ENCODE results near the gene TMEM125. TPM values are rescaled to one million over a fixed set of nuclear protein-coding genes. Genes with fewer than 3 reads are reported as not detected.

Gene TMEM125
- total RNA-seq, 1 donor from 2014 or later: 1.3 TPM

DNA sequence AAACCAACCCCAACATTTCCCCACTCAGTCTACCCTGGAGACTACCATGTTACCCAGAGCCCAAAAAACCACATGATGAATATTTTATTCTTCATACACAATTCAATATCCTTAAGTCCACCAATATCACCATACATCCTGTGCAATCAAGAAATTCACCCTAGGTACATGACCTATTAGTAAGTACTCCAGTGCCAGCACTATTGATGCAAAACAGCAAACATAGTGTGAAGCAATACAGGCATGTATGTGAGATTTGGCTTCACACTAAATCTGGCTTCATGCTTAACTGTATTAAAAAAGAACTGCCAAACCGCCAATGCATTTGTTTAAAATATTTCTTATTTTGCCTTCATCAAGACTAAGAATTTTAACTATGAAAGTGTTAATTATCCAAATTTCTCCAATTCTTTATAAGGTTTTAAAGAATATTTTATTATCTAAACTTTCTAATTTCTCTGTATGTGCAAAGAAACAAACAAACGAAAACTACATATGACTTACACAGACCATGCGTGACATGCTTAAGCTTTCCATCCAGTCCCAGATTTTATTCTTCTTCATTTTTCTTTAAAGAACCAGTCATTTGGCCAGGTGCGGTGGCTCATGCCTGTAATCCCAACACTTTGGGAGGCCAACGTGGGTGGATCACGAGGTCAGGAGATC, 22.4 kb upstream of the TMEM125 start:
- DNase-seq: no peak

DNA sequence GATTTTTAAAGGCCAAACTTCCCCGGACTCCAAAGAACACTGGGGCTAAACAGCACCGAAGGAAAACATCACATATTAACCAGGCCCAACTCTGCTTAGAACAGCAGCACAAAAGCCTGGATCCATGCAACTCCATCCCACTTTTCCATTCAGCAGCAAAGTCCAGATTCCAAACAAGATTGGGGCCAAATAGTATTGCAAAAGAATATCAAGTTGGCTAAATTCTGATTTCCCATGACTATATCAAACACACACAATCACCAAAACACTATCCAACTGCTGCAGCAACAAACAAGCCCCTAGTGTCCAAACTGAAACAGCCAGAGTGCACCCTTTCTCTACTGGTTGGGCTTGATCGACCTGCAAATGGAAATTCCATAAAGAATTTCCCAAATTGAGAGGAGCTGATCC, 19.4 kb upstream of the TMEM125 start:
- DNase-seq: no peak

DNA sequence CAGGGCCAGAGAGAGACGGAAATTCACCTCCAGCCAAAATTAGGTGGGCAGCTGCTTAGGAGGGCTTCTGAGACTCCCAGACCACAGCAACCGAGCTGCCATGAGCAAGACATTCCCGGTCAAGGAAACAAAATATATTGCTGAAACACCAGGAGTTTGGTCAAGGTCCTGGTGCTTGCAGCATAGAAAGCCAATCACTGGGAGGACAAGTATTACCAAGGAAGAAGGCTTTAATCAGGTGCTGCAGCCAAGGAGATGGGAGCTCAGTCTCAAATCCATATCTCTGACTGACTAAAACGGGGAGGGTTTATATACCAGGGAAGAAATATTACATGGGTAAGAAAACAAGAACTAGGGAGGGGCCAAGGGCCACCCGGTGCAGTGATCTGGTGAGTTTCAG, 18.8 kb upstream of the TMEM125 start:
- DNase-seq: no peak

DNA sequence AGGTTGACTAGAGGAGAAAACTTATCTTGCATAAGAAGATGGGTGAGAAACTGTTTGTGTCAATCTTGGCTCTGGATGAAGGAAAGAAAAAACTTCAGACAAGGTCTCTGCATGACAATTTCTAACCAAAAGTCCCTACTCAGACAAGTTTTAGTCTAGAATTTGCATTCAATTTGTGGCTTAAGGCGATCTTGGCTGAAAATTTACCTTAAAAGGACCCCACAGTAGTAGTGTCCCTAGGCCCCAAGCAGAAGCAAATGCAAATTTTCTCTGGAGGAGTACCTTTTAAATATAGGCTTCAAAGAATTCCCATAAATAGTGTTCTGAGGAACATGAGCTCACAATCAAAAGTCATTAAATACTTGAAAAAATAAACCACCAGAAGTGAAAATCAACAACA, 17.6 kb upstream of the TMEM125 start:
- no peak for DNase-seq

DNA sequence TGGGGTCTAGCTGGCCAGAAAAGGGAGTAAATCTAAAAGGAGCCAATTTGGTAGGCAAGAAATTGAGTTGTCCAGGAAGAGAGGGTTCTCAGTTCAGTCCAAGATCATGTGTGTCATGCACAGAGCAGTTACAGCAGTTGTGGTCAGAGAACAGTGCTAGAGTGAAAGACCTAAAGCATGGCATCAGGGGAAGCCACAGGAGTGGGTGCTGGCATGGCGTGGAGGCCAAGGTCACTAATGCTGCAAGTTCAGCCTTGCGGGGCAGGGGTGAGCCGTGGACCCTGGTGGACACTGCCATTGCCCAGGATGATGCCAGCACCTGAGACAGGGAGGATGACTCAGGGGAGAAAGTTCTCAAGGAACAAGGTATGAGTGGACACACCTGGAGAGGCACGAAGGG, 16.6 kb upstream of the TMEM125 start:
- no peak for DNase-seq

DNA sequence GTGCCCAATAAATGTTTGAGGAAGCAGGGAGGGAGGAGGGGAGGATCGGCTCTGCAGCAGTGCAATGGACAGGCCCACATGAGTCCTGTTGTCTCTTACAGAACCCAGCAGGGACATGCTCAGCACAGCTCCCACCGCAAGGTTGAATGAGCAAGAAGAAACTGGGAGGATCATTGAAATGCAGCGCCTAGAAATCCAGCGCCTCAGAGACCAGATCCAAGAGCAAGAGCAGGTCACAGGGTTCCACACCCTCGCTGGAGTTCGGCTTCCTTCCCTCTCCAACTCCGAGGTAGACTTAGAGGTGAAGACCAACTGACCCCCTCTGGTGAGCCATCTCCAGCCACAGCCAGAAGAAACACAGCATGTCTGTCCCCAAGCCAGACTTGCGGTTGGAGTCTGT, 15.9 kb upstream of the TMEM125 start:
- no peak for DNase-seq

DNA sequence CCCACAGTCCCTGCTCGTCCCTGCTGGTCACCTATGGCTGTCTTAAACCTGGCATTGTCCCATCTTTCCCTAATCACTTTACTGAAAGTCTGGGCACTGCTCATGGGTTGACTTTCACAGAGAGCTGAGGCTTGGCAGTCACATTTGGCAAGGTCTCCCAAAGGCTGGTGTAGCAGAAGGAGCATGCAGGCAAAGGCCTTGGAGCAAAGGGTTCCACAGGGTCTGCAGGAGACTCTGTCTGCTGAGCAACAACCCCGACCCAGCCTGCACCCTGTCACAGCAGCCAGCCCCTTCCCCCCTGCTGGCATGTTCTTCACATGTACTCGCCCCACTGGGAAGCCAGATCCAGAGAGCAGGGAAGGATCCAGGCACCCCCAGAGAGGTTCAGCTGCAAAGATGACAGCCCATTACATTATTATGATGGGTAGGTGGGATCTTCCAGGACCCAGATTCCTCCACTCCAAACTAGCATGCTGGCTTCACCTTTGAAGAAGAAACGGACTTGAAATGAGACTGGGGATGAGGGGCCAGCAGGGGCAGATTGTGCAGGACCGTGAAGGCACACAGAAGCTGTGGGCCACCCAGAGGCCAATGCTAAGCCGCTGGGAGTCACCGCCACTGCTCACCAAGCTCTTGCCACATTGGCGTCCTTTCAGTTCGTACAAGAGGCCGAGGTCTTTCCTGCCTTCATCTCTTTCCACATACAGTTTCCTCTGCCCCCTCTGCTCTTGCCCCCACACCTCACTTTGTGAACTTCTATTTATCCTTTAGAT, 14.2 kb upstream of the TMEM125 start:
- DNase-seq: no peak

DNA sequence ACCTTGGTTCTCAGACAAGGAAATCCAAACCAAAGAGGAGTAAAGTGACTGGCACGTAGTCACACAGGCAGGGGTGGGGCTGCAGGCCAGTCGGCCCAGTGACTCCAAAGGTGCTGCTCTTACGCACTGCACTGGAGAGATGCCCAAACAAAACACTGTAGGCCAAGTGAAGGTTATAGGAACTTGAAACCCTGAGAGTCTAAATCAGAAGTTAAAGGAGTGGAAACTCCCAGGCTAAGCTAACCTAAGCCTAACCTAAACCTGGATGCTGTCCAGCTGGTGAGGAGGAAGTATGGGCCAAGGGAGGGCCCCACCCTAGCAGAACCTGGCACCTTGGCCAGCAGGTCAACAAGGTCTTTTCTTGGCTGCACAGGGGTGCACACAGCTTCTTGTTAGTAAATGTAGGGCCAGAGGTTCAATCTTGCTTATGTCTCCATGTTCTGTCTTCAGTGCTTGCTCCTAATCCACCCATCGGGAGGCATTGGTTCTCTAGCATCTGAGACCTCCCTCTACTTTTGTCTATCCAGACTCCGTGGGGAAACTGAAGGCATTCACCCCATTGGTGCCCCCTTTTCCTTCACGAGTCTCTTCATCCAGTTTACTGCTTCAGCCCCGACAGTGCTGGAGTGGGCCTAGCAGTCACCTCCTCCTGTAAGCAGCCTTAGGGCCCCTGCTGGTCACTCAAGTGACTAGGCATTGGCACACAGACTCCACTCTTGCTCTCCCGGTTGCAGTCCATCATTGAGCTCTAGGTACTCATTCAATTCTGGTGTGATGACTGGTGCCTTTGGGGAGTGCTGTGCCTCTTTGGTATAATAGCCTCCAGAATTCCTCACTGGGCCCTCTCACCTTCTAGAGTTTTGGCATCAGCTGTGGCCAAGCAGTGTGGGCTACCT, 12.9 kb upstream of the TMEM125 start:
- DNase-seq: no peak

DNA sequence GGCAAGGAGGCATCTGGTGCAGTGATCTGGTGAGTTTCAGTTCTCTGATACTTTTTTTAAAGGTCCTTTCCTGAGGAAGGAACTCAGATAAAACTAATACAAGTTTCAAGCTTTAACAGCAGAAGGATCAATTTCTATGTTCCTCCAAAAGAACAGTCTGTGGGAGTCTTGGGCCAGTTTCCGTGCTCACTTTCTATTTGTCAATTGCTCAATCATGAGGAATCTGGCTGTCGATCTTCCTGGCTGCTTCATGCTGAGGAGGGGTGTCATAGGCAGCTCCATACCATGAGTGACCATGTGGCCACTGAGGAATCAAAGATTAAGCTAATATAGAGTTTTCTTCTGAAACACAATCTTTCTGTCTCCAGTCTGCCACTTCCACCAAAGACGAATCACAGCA, 11.4 kb upstream of the TMEM125 start:
- no peak for DNase-seq

DNA sequence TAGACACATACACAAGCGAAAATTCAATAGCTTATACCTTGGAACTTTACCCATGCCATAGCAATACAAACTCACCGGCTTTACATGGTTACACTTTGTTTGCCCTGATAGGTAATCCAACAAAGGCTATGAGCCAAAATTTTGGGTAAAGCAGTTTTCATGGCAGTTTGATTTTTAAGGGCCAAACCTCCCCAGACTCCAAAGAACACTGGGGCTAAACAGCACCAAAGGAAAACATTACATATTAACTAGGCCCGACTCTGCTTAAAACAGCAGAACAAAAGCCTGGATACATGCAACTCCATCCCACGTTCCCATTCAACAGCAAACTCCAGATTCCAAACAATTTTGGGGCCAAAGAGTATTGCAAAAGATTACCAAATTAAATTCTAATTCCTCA, 4.4 kb upstream of the TMEM125 start:
- DNase-seq: no peak

DNA sequence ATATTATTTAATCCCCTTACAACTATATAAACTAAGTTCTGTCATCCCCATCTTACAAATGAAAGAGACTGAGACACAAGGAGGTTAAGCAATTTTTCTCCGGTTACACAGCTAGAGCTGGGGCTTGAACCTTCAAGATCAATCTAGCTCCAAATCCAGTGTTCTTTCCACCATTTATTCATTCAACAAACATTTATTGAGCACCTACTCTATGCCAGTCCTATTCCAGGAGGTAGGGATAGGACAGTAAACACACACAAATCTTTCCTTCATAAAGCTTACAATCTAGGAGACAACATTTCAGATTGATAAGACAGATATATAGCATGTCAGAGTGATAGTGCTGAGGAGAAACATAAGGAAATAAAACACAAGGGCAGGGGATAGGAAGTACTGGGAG, 2.9 kb upstream of the TMEM125 start:
- no peak for DNase-seq

DNA sequence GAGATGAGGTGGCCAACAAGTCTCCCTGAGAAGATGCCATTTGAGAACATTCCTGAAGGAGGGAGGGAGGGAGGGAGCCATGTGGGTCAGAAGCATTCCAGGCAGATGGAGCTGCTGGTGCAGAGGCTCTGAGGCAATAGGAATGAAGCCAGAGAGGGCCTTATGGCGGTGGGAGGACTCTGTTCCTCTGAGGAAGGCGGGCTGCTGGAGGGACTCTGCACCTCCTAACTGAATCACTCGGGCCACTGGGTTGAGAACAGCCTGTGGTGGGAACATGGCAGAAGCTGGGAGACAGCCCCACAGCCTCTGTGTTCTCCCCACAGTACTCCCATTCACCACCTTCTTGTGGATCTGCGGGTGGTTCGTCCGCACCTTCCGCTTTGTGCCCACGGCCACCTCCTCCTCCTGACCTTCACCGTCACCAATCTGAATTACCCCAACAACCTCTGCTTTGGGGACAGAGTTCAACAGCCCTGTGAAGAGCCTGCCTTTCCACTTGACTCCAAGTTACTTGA, 2.4 kb upstream of the TMEM125 start:
- DNase-seq: no peak

DNA sequence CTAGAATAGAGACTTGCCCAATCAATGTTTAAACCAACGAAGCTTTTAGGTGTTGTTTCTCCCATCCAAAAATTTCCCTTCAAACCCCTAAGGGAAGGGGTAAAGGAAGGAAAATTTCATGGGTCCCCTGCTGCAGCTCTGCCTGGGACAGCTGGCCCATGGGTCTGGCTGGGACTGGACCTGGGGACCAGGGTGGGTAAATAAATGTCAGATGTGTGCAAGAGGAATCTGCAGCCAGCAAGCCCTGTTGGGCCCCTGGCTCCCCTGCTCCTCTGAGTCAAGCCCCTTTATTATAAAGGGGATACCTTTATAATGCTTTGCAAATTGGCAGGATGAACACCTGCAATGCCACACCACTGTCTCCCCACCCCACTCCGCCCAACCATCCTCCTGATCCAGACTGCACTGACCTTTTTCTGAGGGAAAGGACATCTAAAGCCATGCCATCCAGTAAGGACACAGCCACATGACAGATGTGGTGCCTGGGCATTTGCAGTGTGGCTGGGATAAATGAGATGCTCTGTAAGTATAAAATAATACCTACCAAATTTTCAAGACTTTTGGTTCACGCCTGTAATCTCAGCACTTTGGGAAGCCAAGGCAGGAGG, 1.9 kb upstream of the TMEM125 start:
- no peak for DNase-seq

DNA sequence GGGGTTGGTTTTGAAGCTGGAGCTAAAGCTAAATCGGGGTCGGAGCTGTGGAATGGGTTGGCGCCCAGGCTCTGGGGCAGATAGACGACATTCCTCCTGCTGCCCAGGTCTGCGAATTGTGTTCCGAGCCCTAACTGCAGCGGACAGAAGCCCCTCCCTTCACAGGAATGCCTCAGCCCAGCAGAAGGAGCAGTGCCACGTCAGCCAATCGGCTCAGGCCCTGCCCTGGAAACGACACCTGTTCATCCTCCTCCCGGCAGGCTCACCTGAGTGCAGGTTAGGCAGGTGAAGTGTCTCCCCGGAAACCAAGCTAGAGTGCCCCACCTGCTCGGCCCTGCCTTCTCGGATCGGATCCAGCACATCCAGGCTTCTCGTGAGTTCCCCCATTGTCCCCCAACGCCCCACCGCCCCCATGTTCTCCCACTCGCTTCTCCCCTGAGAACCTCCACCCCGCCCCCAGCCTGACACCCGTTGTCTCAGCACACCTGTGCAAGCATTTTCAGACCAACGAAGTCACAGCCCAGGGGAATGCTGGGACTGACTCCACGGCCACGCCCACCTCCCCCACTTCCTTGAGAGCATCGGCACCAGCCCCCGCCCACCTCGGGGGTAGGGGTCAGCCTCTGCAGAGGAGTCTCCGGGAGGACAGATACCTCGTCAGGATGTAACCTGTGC, 775 bp downstream of the TMEM125 start:
- DNase-seq: no peak

DNA sequence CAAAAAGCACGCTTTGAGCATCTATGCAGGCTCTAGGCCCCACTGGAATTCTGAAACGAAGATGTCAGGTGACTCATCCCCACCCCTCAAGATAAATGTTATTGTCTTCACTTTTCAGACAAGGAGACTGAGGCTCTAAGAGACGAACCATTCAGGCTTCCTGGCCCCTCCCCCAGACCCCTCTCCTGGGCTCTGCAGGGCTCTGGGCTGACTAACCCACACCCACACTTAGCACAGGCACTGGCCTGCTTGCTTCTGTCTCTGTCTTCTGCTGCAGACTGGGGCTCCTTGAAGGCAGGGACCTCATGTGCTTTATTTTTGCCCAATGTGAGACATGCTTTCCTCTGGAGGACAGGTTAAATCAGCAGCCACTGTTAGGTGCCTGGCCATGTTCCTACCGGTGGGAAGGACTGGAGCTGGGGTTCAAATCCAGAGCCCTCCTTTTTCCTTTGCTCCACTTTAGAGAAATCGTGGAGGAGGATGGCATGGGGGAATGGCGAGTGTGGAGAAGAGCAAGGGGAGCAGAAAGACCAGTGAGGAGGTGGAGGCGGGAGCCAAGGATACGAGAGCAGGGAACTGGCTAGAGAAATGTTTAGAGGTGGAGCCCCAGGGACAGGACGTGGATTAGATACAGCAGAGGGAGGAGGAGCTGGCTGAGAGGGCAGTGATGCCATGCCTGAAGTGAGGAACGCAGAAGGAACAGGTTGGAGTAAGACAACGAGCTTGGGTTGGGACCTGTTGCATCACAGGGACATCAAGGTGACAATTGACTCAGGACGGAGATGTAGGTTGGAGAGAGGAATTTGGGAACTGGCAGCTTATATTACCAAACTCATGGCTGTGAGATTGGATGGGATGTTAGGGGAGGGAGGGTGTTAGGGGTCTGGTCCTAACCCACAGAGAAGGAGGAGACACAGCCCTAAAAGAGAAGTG, 1.7 kb downstream of the TMEM125 start:
- DNase-seq: no peak

DNA sequence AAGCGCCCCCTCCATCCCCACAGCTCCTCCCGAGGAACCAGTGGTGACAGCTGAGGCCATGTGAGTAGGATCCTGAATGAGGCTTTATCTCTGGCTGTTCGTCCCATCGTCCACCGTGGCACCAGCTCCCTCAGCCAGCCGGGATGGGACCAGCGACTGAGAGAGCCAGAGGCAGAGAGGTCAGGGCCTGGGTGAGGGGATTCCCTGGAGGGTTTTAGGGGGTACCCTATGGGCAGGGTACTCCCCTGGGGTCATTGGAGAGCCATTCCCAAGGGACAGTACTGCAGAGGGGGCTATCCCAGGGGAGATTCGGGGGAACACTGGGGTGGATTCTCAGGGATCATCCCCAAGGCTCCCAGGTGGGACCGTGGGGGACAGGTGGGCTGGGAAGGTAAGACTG, 2.4 kb downstream of the TMEM125 start:
- DNase-seq: no peak

DNA sequence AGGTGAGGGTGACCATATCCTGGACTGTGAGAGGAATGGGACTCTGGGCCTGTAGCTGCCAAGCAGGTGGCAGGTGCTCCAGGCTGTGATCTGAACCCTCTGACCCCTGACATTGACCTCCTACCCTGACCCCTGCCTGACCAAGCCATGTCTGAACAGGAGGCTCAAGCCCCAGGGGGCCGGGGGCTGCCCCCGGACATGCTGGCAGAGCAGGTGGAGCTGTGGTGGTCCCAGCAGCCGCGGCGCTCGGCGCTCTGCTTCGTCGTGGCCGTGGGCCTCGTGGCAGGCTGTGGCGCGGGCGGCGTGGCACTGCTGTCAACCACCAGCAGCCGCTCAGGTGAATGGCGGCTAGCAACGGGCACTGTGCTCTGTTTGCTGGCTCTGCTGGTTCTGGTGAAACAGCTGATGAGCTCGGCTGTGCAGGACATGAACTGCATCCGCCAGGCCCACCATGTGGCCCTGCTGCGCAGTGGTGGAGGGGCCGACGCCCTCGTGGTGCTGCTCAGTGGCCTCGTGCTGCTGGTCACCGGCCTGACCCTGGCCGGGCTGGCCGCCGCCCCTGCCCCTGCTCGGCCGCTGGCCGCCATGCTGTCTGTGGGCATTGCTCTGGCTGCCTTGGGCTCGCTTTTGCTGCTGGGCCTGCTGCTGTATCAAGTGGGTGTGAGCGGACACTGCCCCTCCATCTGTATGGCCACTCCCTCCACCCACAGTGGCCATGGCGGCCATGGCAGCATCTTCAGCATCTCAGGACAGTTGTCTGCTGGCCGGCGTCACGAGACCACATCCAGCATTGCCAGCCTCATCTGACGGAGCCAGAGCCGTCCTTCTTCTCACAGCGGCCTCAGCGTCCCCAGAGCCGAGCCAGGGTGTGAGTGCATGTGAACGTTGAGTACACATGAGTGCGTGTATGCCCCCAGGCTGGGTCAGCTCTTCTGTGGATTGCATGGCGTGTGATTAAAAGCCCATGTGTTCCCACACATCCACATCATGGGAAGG, 3.1 kb downstream of the TMEM125 start:
- no peak for DNase-seq

DNA sequence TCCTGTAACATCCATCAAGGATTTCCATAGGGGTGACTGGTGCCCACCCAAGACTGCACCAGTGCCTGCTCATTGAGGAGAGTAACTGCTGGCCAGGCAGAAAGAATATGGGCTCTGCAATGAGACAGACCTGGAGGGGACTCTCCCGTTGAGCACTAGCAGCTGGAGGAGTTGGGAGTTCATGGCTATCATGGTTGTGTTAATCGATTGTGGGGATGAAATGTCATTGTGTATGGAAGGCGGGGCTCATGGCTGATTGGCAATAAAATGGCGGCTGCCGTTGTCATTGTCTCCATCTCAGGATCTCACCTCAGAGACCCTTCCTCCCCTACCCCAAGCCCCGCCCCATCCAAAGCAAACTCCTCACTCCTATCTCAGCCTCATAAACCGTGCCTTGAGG, 3.9 kb downstream of the TMEM125 start:
- no peak for DNase-seq

DNA sequence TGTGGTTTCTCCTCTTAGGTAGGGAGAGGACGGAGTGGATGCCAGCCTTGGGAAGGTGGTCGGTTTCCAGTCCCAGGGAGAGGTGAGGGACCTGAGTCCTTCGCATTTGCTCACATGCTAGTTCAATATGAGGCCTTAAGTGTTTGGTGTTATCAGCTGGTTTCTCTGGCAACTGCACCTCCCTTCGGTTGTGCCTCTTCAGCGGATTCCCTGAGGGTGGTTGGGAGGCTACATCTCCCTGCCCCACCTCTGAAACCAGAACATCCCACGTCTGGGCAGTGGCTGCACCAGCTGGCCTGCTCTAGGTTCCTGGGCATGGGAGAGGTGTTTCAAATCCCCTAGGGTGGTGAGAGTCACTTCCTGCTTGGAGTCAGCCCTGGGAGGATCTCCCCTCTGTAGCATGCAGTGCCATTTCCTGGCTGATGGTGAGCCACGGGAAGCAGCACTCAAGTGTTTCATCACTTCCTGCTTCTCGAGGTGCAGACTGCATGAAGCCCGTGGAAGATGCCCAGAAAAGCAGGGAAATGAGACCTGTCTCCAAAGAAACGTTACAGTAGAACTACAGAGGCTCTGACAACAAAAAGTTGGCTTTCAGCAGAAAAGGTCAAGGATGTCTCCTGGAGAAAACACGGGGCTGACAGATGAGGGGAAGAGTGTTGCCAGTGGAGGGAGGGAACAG, 4.5 kb downstream of the TMEM125 start:
- DNase-seq: no peak

Data from skin of body (tissue), 2 donors.